ENCODE measurements around the gene CDC42BPG.
"Not testable (repeated sequence)": the region's sequence is repeated elsewhere in the genome, so short reads cannot be mapped to it uniquely, and the experiment has no call there.

The CDC42BPG gene

DNA sequence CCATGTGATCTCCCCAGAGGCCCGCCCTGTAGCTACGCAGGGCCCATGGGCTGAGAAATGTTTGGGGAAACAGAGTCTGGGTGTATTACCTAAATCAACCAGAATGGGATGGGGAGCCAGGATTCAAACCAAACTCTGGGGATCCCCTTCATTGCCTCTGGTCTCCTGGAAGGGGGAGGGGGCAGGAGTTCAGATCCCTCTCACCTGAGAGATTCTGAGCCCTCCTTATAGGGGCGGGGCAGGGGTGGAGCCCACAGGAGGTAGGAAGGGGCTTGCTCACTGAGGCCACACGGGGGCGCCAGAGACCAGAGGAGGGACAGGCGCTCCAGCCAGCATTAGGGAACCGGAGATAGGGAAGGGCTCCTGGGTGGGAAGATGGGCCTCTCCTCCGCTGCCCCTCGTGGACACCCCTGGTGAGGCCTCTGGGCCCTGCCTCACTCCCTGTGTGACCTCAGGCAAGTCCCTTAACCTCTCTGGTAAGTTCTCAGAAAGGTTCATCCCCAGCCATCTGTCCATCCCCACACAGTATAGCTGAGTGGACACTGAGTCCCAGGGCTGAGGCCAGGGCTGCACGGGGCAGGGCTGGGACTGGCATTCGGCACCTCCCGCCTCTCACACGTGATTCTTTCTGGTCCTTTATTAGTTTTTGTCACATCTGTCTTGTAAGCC, 2.7 kb upstream of the CDC42BPG start:
- peak; percentile 94 for DNase-seq

- not testable (repeated sequence) for DNase-seq
These were observed 1.3 kb upstream of the CDC42BPG start for GRCh38 chr11:64845776-64846129.

DNA sequence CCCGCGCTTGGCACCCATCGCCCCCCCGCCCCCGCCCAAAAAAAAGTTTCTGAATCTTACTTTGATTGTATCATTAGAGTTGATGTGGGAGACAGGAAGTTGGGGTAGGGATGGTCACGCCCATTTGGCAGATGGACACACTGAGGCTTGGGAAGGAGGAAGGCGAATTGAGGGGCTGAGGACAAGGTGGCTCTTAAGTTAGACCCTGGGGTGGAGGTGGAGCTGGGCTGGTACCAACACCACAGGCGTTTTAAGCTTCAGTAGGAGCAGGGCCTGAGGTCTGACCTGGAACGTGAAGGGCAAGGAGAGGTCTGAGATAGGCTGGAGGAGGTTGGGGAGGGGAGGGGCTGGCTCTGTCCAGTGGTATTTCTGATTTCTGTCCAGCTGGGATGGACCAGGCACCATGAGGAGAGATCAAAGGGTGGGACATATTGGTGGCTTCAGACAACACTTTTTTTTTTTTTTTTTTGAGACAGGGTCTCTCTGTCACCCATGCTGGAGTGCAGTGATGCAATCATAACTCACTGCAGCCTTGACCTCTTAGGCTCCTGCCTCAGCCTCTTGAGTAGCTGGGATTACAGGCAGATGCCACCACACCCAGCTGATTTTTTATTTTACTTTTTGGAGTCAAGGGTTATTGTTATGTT, 799 bp upstream of the CDC42BPG start:
- no peak for DNase-seq

- DNase-seq = no peak
These were observed 645 bp downstream of the CDC42BPG start for GRCh38 chr11:64843686-64844329.

DNA sequence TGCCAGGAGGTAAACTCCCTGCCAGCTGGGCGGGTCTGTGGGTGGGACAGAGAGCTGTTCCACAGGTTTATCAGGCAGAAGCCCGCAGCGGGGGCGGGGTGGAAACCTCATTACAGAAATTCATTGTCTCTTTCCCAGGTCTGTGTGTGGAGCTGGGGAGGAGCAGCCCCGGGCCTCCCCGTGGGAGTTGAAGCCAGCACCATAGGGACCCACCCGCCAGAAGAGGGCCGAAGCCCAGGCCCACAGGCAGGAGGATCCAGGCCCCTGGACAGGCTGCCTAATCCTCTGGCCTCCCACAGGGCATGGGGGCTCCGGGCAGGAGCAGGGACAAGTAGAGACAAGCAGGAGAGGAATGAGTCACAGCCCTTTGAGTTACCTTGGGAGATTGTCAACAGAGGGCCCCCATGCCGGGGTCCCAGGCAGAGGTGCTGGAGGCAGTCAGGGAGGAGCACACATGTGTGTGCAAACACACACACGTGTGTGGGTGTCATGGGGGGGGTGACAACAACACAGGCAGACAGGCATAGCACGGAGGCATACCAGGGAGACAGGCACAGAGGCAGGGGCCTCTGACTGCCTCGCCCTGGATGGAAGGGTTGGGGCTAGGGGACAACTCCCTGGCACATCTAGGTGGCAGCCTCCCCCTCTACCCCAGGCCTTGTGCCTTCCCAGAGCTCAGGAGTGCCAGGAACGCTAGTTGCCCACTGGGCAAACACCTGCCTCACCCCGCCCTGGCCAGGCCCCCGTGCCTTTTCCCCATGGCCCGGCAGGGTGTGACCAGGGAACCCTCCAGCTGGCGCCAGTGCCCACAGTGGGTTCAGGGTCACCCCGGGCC, 1.4 kb downstream of the CDC42BPG start:
- no peak for DNase-seq

DNA sequence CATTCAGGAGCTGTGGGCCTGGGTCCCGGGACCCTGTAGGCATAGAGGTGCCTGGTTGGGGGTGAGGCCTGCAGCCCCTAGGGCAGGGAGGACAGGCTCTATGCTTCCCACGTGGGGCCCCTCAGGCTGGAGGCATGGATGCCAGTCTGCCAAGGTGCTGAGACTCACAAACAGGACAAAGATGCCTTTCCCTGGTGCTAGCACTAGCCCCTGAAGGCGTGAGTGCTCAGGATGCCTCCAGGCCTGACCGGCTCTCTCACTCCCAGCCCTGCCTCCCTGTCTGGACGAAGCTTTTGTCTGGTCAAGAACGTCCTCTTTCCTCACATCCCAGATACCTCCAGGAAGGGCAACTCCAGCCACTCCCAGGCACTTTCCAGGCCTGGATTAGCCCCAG, 2.1 kb downstream of the CDC42BPG start:
- no peak for DNase-seq

- DNase-seq = no peak
These were observed 2.7 kb downstream of the CDC42BPG start for GRCh38 chr11:64841592-64842365.

GRCh38 chr11:64839887-64840782, 4.3 kb downstream of the CDC42BPG start:
- DNase-seq = no peak

DNA sequence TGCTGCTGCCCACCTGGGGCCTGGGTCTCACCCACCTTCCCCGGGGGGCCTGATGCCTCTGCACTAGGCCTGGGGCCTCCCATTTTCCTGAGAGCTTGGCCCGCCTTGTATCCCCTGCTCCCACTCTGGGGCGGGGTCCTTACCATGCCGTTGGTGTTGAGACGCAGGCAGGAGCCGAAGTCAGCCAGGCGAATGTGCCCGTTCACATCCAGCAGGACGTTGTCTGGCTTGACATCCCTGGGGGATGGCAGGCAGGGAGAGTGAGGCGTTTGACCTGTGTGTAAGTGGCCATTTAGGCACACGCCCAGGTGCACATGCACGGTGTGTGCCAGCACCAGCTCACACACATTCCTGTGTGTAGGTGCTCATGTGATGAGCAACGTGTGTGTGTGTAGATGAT, 5.1 kb downstream of the CDC42BPG start:
- no peak for DNase-seq

DNA sequence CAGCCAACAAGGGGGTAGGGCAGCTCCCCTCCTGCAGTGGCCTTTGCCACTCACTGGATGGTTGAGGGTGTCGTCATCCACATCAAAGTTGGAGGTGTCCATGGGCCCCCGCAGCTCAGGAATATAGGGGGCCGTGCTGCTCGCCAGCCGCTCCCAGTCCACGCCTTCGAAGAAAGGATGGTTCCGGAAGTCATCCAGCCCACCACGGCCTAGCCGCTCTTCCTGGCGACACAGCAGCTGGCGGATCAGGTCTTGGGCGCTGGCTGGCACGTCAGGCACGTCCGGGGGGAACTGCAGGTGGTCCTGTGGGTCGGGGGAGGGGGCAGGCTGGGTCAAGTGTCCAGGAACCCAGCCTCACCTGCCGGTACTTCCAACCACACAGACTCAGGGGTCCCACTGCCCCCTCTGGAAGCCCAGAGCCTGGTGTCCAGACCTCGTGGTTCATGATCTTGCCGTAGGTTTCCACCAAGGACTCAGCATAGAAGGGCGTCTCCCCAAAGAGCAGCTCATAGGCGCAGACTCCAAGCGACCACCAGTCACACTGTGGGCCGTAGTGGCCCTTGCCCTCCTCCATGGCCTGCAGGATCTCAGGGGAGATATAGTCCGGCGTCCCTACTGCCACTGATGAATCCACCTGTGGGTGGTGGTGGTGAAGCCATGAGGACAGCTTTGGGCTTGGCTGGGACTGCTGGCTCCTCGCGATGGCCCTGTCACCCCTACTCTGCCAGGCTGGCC, 5.7 kb downstream of the CDC42BPG start:
- no peak for DNase-seq

DNA sequence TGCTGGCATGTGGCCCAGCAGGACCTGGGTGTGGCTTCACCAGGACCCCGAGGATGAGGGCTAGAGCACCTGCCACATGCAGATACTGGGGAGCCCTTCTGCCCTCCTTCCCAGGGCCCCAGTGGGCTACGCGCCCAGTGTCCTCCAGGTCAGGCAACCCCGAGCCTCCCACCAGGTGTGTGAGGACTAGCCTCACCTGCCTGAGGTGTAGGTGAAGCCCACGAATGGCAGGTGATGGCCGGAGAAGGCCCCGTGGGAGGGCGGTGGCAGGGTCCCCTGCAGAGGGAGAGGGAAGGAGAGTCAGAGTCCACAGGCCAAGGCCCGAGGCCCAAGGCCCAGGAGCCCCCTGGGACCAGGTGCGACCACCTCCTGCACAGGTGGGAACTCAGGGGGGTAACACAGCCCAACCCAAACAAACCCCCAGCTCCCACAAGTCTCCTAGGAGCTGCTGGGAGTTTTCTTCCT, 6.5 kb downstream of the CDC42BPG start:
- DNase-seq = no peak

GRCh38 chr11:64836448-64837072, 7.9 kb downstream of the CDC42BPG start:
- DNase-seq = no peak

DNA sequence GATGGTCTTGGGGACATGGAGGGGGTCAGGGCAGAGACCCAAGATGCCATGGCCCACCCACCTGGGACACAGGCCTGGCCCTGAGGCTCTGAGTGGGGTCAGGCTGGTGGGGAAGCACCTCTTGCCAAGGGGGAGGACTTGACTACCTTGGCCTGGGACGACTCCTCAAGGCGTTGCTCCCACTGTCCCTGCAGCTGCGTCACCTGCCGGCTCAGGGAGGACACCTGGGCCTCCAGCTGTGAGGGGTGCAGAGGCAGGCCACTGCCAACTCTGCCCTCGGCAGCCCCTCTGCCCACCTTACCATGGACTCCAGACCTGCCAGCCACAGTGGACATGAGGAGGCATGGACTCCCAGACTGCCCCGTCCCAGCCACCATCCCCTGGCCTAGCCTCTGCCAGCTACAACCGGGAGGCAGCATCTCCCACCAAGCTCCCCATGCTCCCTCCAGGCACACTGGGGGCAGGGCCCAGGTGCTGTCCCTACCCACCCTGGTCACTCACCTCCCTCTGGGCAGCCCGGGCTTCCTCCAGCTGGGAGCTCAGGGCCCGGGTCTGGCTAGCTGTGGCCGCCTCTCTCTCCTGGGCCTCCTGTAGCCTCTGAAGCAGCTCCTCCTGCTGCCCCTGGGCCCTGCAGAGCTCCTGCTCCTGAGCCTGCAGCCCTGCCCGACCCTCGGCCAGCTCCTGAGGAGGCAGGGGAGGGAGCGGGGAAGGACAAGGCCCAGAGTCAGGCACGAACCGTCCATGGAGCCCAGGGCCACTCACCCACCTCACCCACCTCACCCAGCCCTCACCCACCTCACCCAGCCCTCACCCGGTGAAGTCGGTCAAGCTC, 8.6 kb downstream of the CDC42BPG start:
- no peak for DNase-seq

DNA sequence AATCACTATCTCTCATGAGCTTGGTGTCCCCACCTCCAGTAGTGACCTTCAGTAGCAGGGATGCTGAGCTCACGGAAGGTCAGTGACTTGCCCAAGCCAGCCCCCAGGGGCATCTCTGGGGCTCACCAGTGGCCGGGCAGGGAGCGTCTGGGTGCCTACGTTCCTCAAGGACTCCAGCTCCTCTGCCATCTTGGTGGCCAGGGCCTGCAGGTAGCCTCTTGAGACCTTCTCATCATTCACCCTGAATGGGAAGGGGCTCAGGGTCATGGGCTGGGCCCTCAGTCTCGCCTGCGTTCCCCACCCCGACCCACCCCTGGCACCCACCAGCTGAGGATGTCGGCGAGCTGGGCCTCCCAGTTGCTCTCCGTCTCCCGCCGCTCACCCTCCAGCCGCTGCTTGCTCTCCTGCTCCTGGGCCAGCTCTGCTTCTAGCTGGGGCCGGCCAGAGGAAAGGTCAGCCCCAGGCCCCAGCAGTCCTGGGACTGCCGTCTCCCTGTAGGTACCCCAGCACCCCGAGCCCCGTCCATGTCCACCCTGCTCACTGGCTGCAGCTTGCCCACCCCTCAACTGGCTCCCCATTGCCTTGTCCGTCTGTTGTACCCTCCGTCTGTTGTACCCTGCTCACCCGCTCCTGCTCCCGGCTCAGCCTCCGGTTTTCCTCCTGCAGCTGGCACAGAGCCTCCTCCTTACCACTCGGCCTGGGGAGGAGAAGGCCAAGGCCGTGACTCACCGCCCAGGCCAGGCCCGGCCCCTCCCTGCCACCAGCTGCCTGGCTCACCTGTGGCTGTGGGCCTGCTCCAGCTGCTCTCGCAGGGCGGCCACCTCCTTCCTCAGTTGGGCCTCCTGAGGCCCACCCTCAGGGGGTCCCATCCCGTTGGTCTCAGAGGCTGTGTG, 9.5 kb downstream of the CDC42BPG start:
- DNase-seq = no peak

- DNase-seq = no peak
These were observed 10.3 kb downstream of the CDC42BPG start for GRCh38 chr11:64834031-64834722.

DNA sequence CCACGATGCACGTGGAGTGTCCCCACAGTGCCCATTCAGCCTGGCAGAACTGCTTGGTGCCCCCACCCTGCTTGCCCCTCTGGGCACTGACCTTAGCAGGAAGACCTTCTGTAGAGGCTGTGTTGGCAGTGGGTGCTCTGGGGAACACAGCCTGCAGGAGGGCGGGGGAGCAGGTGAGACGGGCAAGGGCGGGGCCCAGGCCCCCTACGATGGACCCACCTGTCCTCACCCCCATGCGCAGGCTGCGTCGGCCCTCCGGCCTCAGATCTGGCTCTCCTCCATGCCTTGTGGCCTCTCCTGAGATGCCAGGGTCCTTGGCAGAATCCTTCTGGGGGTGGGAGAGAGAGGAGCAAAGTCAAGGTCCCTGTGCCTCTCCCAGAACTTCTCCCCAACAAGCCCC, 10.9 kb downstream of the CDC42BPG start:
- no peak for DNase-seq

- no peak for DNase-seq
These were observed 11.3 kb downstream of the CDC42BPG start for GRCh38 chr11:64833198-64833502.

Data from activated CD4-positive, alpha-beta T cell treated with anti-CD3 and anti-CD28 coated beads, Interleukin-10, Interleukin-2, amounts not matched to agents 100 ng/mL and 50 ng/mL, durations not matched to agents 16 hours and 8 hours (primary cell).